H9 (cell line): ENCODE measurements around the gene PTPRN2. TPM values are rescaled to one million over a fixed set of nuclear protein-coding genes. Genes with fewer than 3 reads are reported as not detected.

Experiments used
- DNase-seq: peaks from one replicate; pipeline ENCODE4 v3.0.0-alpha.2; 2017
- H2AFZ ChIP-seq: one replicate; pipeline ENCODE4 v1.6.1; 2013; ENCODE audit warnings: mild to moderate bottlenecking, low read length, control low read depth, moderate library complexity
- H2AK5ac ChIP-seq: 2 replicates; pipeline ENCODE4 v1.6.1; 2013; ENCODE audit warnings: low read length, control low read depth, mixed read lengths; ENCODE audit not compliant: insufficient read length
- H2BK120ac ChIP-seq: one replicate; pipeline ENCODE4 v1.6.1; 2013; ENCODE audit warnings: low read depth, mild to moderate bottlenecking, low read length, control low read depth, inconsistent platforms; ENCODE audit not compliant: poor library complexity, severe bottlenecking
- H2BK12ac ChIP-seq: 2 replicates; pipeline ENCODE4 v1.6.1; 2013; ENCODE audit warnings: low read length, control low read depth, mixed read lengths, low read depth; ENCODE audit not compliant: insufficient read length
- H2BK15ac ChIP-seq: 2 replicates; pipeline ENCODE4 v1.6.1; 2013; ENCODE audit warnings: low read depth, low read length, control low read depth
- H2BK20ac ChIP-seq: one replicate; pipeline ENCODE4 v1.6.1; 2013; ENCODE audit warnings: low read depth, mild to moderate bottlenecking, low read length, control low read depth, inconsistent platforms; ENCODE audit not compliant: poor library complexity, severe bottlenecking
- H2BK5ac ChIP-seq: 2 replicates; pipeline ENCODE4 v1.6.1; 2013; ENCODE audit warnings: low read length, control low read depth, mixed read lengths; ENCODE audit not compliant: insufficient read length
- H3K14ac ChIP-seq: 2 replicates; pipeline ENCODE4 v1.6.1; 2013; ENCODE audit warnings: low read length, control low read depth; ENCODE audit not compliant: insufficient read depth
- H3K18ac ChIP-seq: 2 replicates; pipeline ENCODE4 v1.6.1; 2013; ENCODE audit warnings: low read depth, mild to moderate bottlenecking, mixed read lengths, low read length, control low read depth; ENCODE audit not compliant: insufficient read length
- H3K23ac ChIP-seq: 2 replicates; pipeline ENCODE4 v1.6.1; 2013; ENCODE audit warnings: low read length, control low read depth, mixed read lengths, low read depth; ENCODE audit not compliant: insufficient read length
- H3K23me2 ChIP-seq: 2 replicates; pipeline ENCODE4 v1.6.1; 2013; ENCODE audit warnings: low read depth, mild to moderate bottlenecking, mixed read lengths, low read length, control low read depth; ENCODE audit not compliant: insufficient read length, poor library complexity, severe bottlenecking
- H3K27ac ChIP-seq: 2 replicates; pipeline ENCODE4 v1.5.1; 2013; ENCODE audit warnings: low read length, control low read depth, mixed read lengths, low read depth; ENCODE audit not compliant: insufficient read length
- H3K27me3 ChIP-seq: 2 replicates; pipeline ENCODE4 v1.6.1; 2013; ENCODE audit warnings: low read length, control low read depth, inconsistent platforms; ENCODE audit not compliant: insufficient read depth
- H3K4ac ChIP-seq: 2 replicates; pipeline ENCODE4 v1.6.1; 2013; ENCODE audit warnings: low read depth, mild to moderate bottlenecking, control low read depth, inconsistent platforms, low read length, moderate library complexity
- H3K4me1 ChIP-seq: 2 replicates; pipeline ENCODE4 v1.6.1; 2013; ENCODE audit warnings: low read length, control low read depth, inconsistent platforms; ENCODE audit not compliant: insufficient read depth
- H3K4me2 ChIP-seq: 2 replicates; pipeline ENCODE4 v1.6.1; 2013; ENCODE audit warnings: low read length, control low read depth, mixed read lengths; ENCODE audit not compliant: insufficient read length, insufficient read depth
- H3K56ac ChIP-seq: 2 replicates; pipeline ENCODE4 v1.6.1; 2013; ENCODE audit warnings: low read depth, mild to moderate bottlenecking, mixed read lengths, low read length, control low read depth; ENCODE audit not compliant: insufficient read length
- H3K79me1 ChIP-seq: 2 replicates; pipeline ENCODE4 v1.6.1; 2013; ENCODE audit warnings: low read depth, mild to moderate bottlenecking, moderate library complexity, low read length, control low read depth, inconsistent platforms; ENCODE audit not compliant: insufficient read depth, poor library complexity, severe bottlenecking
- H3K79me2 ChIP-seq: 2 replicates; pipeline ENCODE4 v1.6.1; 2013; ENCODE audit warnings: low read length, control low read depth, inconsistent platforms; ENCODE audit not compliant: insufficient read depth
- H3K9ac ChIP-seq: 2 replicates; pipeline ENCODE4 v1.6.1; 2013; ENCODE audit warnings: low read length, control low read depth, mixed read lengths; ENCODE audit not compliant: insufficient read length; ENCODE audit errors: extremely low read depth
- H3K9me3 ChIP-seq: one replicate; pipeline ENCODE4 v1.6.1; 2013; ENCODE audit warnings: low read depth, low read length, inconsistent platforms; ENCODE audit not compliant: control insufficient read depth
- H3T11ph ChIP-seq: one replicate; pipeline ENCODE4 v1.6.1; 2013; ENCODE audit warnings: mild to moderate bottlenecking, low read length, control low read depth, inconsistent platforms
- H4K20me1 ChIP-seq: one replicate; pipeline ENCODE4 v1.6.1; 2013; ENCODE audit not compliant: control insufficient read depth, insufficient read length, insufficient read depth
- H4K5ac ChIP-seq: 2 replicates; pipeline ENCODE4 v1.6.1; 2013; ENCODE audit warnings: low read depth, mild to moderate bottlenecking, mixed read lengths, low read length, control low read depth; ENCODE audit not compliant: insufficient read length
- H4K8ac ChIP-seq: replicated peaks from 2 replicates; pipeline ENCODE4 v1.6.1; 2013; ENCODE audit warnings: low read length, control low read depth, mixed read lengths, low read depth; ENCODE audit not compliant: insufficient read length
- H4K91ac ChIP-seq: 2 replicates; pipeline ENCODE4 v1.6.1; 2013; ENCODE audit warnings: low read depth, mild to moderate bottlenecking, moderate library complexity, mixed read lengths, low read length, control low read depth; ENCODE audit not compliant: insufficient read length
- H3K27ac Mint-ChIP-seq, 3 experiments: 2 replicates in 2 of 3; 3 replicates in 1 of 3; pipeline ENCODE4 v1.8.0; 2020 to 2021; ENCODE audit warnings: mixed read lengths in 3 of 3, mild to moderate bottlenecking in 1 of 3, moderate library complexity in 1 of 3
- H3K27me3 Mint-ChIP-seq: 2 replicates; pipeline ENCODE4 v1.8.0; 2021; ENCODE audit warnings: low read depth, mild to moderate bottlenecking, moderate library complexity, mixed read lengths
- H3K36me3 Mint-ChIP-seq, 3 experiments: 2 replicates in 2 of 3; 3 replicates in 1 of 3; pipeline ENCODE4 v1.8.0; 2020 to 2021; ENCODE audit warnings: low read depth in 3 of 3, mixed read lengths in 3 of 3; ENCODE audit not compliant: insufficient read depth in 1 of 3
- H3K4me1 Mint-ChIP-seq, 2 experiments: 2 replicates each; pipeline ENCODE4 v1.8.0; 2020; ENCODE audit warnings: mixed read lengths in 2 of 2
- H3K4me3 Mint-ChIP-seq, 2 experiments: 2 replicates in 1 of 2; 3 replicates in 1 of 2; pipeline ENCODE4 v1.8.0; 2020 to 2021; ENCODE audit warnings: mild to moderate bottlenecking in 2 of 2, mixed read lengths in 2 of 2, moderate library complexity in 1 of 2
- H3K9me3 Mint-ChIP-seq, 2 experiments: 2 replicates in 1 of 2; 3 replicates in 1 of 2; pipeline ENCODE4 v1.8.0; 2020; ENCODE audit warnings: mild to moderate bottlenecking in 2 of 2, mixed read lengths in 2 of 2, moderate library complexity in 1 of 2
- CTCF ChIP-seq: fragments of 200-600 bp; sonication (generic); conservative IDR thresholded peaks from 3 replicates; pipeline ENCODE4 v1.8.0; 2021; ENCODE audit warnings: antibody characterized with exemption, mild to moderate bottlenecking
- WGBS: extraction: QIAGEN DNeasy Blood & Tissue Kit; methylation state at CpG from one replicate; pipeline ENCODE4 v1.1.7; 2013; ENCODE audit warnings: missing lambda C conversion rate, low lambda C conversion rate, mixed read lengths; ENCODE audit not compliant: insufficient read length; ENCODE audit errors: extremely low coverage; 5-methylcytosine and 5-hydroxymethylcytosine counted together
- total RNA-seq: library from RNA; stranded (reverse); gene quantifications from 2 replicates; pipeline ENCODE4 v1.2.1, GENCODE V29; 2021

Gene PTPRN2
- total RNA-seq, 1 experiment from 2014 or later = 5.2 TPM

- H3K79me1 ChIP-seq = no peaks in the 10 kb centered on the region
- H2AFZ ChIP-seq = no peak overlapping the region
- no peak for DNase-seq
- H4K20me1 ChIP-seq = peaks cover 2% of the 10 kb centered on the region
- no peak overlapping the region for H3K9ac ChIP-seq
- H3K4ac ChIP-seq = no peak overlapping the region
- H3K14ac ChIP-seq = no peak overlapping the region
- Mint-ChIP-seq H3K27me3 (peaks cover 94% of the 10 kb centered on the region), H3K4me3 (no peak overlapping the region), H3K9me3 (no peaks in the 10 kb centered on the region), H3K36me3 (0 out of 7 replicates have a peak, but pooled peaks cover 0 to 1% (median 0%) of the 10 kb centered on the region in 3 experiments), H3K27ac (no peak overlapping the region), H3K4me1 (peaks cover 0 to 6% of the 10 kb centered on the region in 2 experiments; a peak in 2 of 4 replicates)
- no peaks in the 10 kb centered on the region for H3K23me2 ChIP-seq
- H3K27me3 ChIP-seq = peaks cover 13% of the 10 kb centered on the region; the same call in 1 of the 2 replicates
- H4K8ac ChIP-seq = no peak overlapping the region
- H2AK5ac ChIP-seq = no peak overlapping the region
- H2BK20ac ChIP-seq = no peak overlapping the region
- H3K79me2 ChIP-seq = no peaks in the 10 kb centered on the region
- H2BK5ac ChIP-seq = no peak overlapping the region
- H3K9me3 ChIP-seq = no peaks in the 10 kb centered on the region
- no peak overlapping the region for H3T11ph ChIP-seq
- no CpG with 5 or more reads among the region's 8 CpGs for WGBS
- no peak overlapping the region for H3K4me2 ChIP-seq
- no peaks in the 10 kb centered on the region for H3K4me1 ChIP-seq
- H3K18ac ChIP-seq = no peak overlapping the region
- H4K5ac ChIP-seq = no peak overlapping the region
- TF ChIP-seq CTCF = no peak
- H4K91ac ChIP-seq = no peak overlapping the region
- H2BK120ac ChIP-seq = no peak overlapping the region
- H2BK12ac ChIP-seq = no peak overlapping the region
- H2BK15ac ChIP-seq = no peak overlapping the region
- H3K27ac ChIP-seq = no peak overlapping the region
- no peak overlapping the region for H3K23ac ChIP-seq
- H3K56ac ChIP-seq = no peak overlapping the region
Measured at GRCh38 chr7:157497367-157497743, 1090.3 kb downstream of the PTPRN2 start.
